ENCODE measurements around the gene DHRS7C.

DNA sequence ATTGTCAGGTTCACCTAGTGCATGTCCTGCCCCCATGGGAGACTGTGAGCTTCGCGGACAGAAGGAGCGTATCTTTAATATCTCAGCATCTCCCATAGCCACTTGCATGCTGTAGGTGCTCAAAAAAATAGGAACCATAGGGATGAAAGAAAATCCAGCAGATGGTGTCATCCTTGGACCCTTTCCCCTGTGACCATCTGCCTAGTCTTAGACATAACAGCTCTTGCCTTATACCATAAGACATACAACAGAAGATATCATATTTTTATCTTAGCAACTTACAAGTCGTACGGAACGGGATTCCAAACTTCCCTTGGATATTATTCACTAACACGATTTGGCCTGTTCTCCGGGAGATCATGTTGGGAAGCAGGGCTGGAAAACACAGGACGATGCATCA, 14.5 kb downstream of the DHRS7C start:
- TF ChIP-seq EZH2 (IDR thresholded peaks at IDR 0.05; ENCODE audit: borderline replicate concordance, insufficient read depth, low read depth, low read length, poor library complexity, severe bottlenecking) (no peak), CTCF (IDR thresholded peaks at IDR 0.05) (no peak)
